Central memory CD4-positive, alpha-beta T cell (primary cell): ENCODE results near the gene KIAA1217.

Experiments used
- DNase-seq: peaks from one replicate; pipeline ENCODE4 v3.0.0; 2022

KIAA1217 gene

GRCh38 chr10:24207781-24208611 lies 942 bp upstream of the KIAA1217 start:
- DNase-seq = no peak

- DNase-seq = no peak
Measured at GRCh38 chr10:24209432-24209771, 464 bp downstream of the KIAA1217 start.

GRCh38 chr10:24209946-24210491 lies 1.1 kb downstream of the KIAA1217 start:
- DNase-seq = no peak

- no peak for DNase-seq
Measured at GRCh38 chr10:24210501-24210900, 1.6 kb downstream of the KIAA1217 start.

- DNase-seq = no peak
Measured at GRCh38 chr10:24213266-24213665, 4.3 kb downstream of the KIAA1217 start.

- no peak for DNase-seq
Measured at GRCh38 chr10:24213881-24214280, 4.9 kb downstream of the KIAA1217 start.

- DNase-seq = no peak
Measured at GRCh38 chr10:24214762-24215161, 5.8 kb downstream of the KIAA1217 start.

- no peak for DNase-seq
Measured at GRCh38 chr10:24215196-24215595, 6.3 kb downstream of the KIAA1217 start.

GRCh38 chr10:24215603-24216002 lies 6.7 kb downstream of the KIAA1217 start:
- DNase-seq = no peak

GRCh38 chr10:24219963-24220362 lies 11.0 kb downstream of the KIAA1217 start:
- DNase-seq = no peak

GRCh38 chr10:24223341-24223740 lies 14.4 kb downstream of the KIAA1217 start:
- DNase-seq = no peak

GRCh38 chr10:24223953-24224352 lies 15.0 kb downstream of the KIAA1217 start:
- no peak for DNase-seq

GRCh38 chr10:24228642-24229041 lies 19.7 kb downstream of the KIAA1217 start:
- no peak for DNase-seq

- no peak for DNase-seq
Measured at GRCh38 chr10:24229909-24230308, 21.0 kb downstream of the KIAA1217 start.

- DNase-seq = no peak
Measured at GRCh38 chr10:24231200-24231599, 22.3 kb downstream of the KIAA1217 start.

GRCh38 chr10:24234784-24235183 lies 25.8 kb downstream of the KIAA1217 start:
- DNase-seq = no peak

- DNase-seq = no peak
Measured at GRCh38 chr10:24235471-24235870, 26.5 kb downstream of the KIAA1217 start.

- no peak for DNase-seq
Measured at GRCh38 chr10:24237801-24238395, 29.0 kb downstream of the KIAA1217 start.

- no peak for DNase-seq
Measured at GRCh38 chr10:24238519-24239247, 29.7 kb downstream of the KIAA1217 start.

GRCh38 chr10:24239289-24240040 lies 30.5 kb downstream of the KIAA1217 start:
- DNase-seq = no peak

GRCh38 chr10:24240041-24240751 lies 31.3 kb downstream of the KIAA1217 start:
- no peak for DNase-seq

- no peak for DNase-seq
Measured at GRCh38 chr10:24241536-24242040, 32.6 kb downstream of the KIAA1217 start.
